SH-SY5Y (cell line): ENCODE data around the gene TUBAL3.

Experiments
- GATA2 ChIP-seq: IDR thresholded peaks from 2 replicates; pipeline ENCODE4 v1.6.1; 2011; ENCODE audit warnings: mild to moderate bottlenecking, low read depth, low read length
- GATA3 ChIP-seq: IDR thresholded peaks from 2 replicates; pipeline ENCODE4 v1.6.1; 2011; ENCODE audit warnings: low read depth, mild to moderate bottlenecking, low read length, moderate library complexity

DNA sequence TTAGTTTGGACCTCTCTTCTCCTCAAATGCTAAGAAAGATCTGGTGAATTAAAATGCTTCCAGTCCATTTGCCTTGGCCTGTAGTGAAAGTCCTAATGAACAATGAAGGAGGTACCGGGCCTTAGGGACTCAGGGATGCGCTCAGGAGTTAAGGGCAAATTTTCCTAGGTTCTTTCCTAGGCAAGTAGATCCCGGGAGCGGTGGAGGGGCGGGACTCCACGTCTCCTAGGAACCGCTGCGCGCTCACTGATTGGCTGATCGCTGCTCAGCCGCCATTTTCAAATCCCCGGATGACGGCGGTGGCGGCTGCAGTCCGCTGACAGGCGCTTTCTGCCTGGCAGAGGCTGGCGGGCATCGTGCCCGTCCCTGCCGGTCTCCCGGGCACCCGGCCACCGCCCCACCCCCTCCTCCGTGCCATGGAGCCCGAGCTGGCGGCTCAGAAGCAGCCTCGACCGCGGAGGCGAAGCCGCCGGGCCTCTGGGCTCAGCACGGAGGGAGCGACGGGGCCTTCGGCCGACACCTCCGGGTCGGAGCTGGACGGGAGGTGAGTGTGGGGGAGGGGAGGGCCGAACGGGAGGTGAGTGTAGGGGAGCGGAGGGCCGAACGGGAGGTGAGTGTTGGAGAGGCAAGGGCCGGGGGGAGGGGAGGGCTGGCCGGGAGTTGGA, 7.8 kb upstream of the TUBAL3 start, which contains the start of gene NET1:
- TF ChIP-seq GATA2 (no peak), GATA3 (no peak)
